IPS-15b (cell line): ENCODE results near the gene RASSF5.
"Not testable (repeated sequence)": the region's sequence is repeated elsewhere in the genome, so short reads cannot be mapped to it uniquely, and the experiment has no call there.

Experiments
- H3K27me3 ChIP-seq: one replicate; pipeline ENCODE4 v1.6.1; 2013; ENCODE audit warnings: low read length; ENCODE audit not compliant: control insufficient read depth, insufficient read depth
- H3K36me3 ChIP-seq: one replicate; pipeline ENCODE4 v1.6.1; 2013; ENCODE audit warnings: low read length; ENCODE audit not compliant: control insufficient read depth, insufficient read depth
- H3K4me1 ChIP-seq: one replicate; pipeline ENCODE4 v1.6.1; 2013; ENCODE audit warnings: mild to moderate bottlenecking, low read length; ENCODE audit not compliant: control insufficient read depth, insufficient read depth
- H3K4me3 ChIP-seq: one replicate; pipeline ENCODE4 v1.5.1; 2013; ENCODE audit warnings: low read depth, low read length
- H3K9ac ChIP-seq: one replicate; pipeline ENCODE4 v1.6.1; 2013; ENCODE audit warnings: low read depth, mild to moderate bottlenecking, low read length
- H3K9me3 ChIP-seq: one replicate; pipeline ENCODE4 v1.6.1; 2013; ENCODE audit warnings: mild to moderate bottlenecking, low read length; ENCODE audit not compliant: control insufficient read depth, insufficient read depth

RASSF5 gene

GRCh38 chr1:206477581-206478380 is 29.6 kb upstream of the RASSF5 start:
- H3K4me3 ChIP-seq, result no peak overlapping the region
- H3K4me1 ChIP-seq, result no peaks in the 10 kb centered on the region
- H3K27me3 ChIP-seq, result no peaks in the 10 kb centered on the region
- no peak overlapping the region for H3K9ac ChIP-seq
- no peaks in the 10 kb centered on the region for H3K9me3 ChIP-seq
- peaks cover 13% of the 10 kb centered on the region for H3K36me3 ChIP-seq

- no peaks in the 10 kb centered on the region for H3K9me3 ChIP-seq
- no peaks in the 10 kb centered on the region for H3K27me3 ChIP-seq
- peaks cover 13% of the 10 kb centered on the region for H3K36me3 ChIP-seq
- no peak overlapping the region for H3K4me3 ChIP-seq
- H3K9ac ChIP-seq, result no peak overlapping the region
- H3K4me1 ChIP-seq, result no peaks in the 10 kb centered on the region
These were observed 28.6 kb upstream of the RASSF5 start for GRCh38 chr1:206478746-206479145.

GRCh38 chr1:206479183-206480125 is 27.9 kb upstream of the RASSF5 start:
- H3K9me3 ChIP-seq, result no peaks in the 10 kb centered on the region
- no peak overlapping the region for H3K9ac ChIP-seq
- no peak overlapping the region for H3K4me3 ChIP-seq
- no peaks in the 10 kb centered on the region for H3K4me1 ChIP-seq
- no peaks in the 10 kb centered on the region for H3K27me3 ChIP-seq
- H3K36me3 ChIP-seq, result peaks cover 13% of the 10 kb centered on the region

GRCh38 chr1:206480211-206480610 is 27.1 kb upstream of the RASSF5 start:
- no peak overlapping the region for H3K9ac ChIP-seq
- H3K4me1 ChIP-seq, result no peaks in the 10 kb centered on the region
- H3K36me3 ChIP-seq, result peaks cover 13% of the 10 kb centered on the region
- H3K27me3 ChIP-seq, result no peaks in the 10 kb centered on the region
- no peak overlapping the region for H3K4me3 ChIP-seq
- no peaks in the 10 kb centered on the region for H3K9me3 ChIP-seq

- no peak overlapping the region for H3K4me3 ChIP-seq
- no peak overlapping the region for H3K9ac ChIP-seq
- H3K27me3 ChIP-seq, result no peaks in the 10 kb centered on the region
- H3K4me1 ChIP-seq, result no peaks in the 10 kb centered on the region
- H3K9me3 ChIP-seq, result no peaks in the 10 kb centered on the region
- peaks cover 5% of the 10 kb centered on the region for H3K36me3 ChIP-seq
These were observed 24.7 kb upstream of the RASSF5 start for GRCh38 chr1:206482611-206483010.

- H3K36me3 ChIP-seq, H3K9me3 ChIP-seq, H3K27me3 ChIP-seq, H3K9ac ChIP-seq, H3K4me1 ChIP-seq, H3K4me3 ChIP-seq: not testable (repeated sequence)
These were observed 23.5 kb upstream of the RASSF5 start for GRCh38 chr1:206483864-206484263.

GRCh38 chr1:206484901-206485300 is 22.4 kb upstream of the RASSF5 start:
- Histone ChIP-seq H3K4me3 (no peak overlapping the region), H3K36me3 (peaks cover 5% of the 10 kb centered on the region), H3K4me1 (no peaks in the 10 kb centered on the region), H3K9me3 (no peaks in the 10 kb centered on the region), H3K9ac (no peak overlapping the region), H3K27me3 (no peaks in the 10 kb centered on the region)

GRCh38 chr1:206486995-206487788 is 20.1 kb upstream of the RASSF5 start:
- H3K9me3 ChIP-seq, result no peaks in the 10 kb centered on the region
- H3K9ac ChIP-seq, result no peak overlapping the region
- no peaks in the 10 kb centered on the region for H3K4me1 ChIP-seq
- H3K36me3 ChIP-seq, result peaks cover 3% of the 10 kb centered on the region
- no peak overlapping the region for H3K4me3 ChIP-seq
- no peaks in the 10 kb centered on the region for H3K27me3 ChIP-seq

- Histone ChIP-seq H3K4me1 (no peaks in the 10 kb centered on the region), H3K36me3 (peaks cover 8% of the 10 kb centered on the region), H3K27me3 (no peaks in the 10 kb centered on the region), H3K9me3 (no peaks in the 10 kb centered on the region), H3K4me3 (no peak overlapping the region), H3K9ac (no peak overlapping the region)
These were observed 19.4 kb upstream of the RASSF5 start for GRCh38 chr1:206487970-206488369.

GRCh38 chr1:206488466-206488865 is 18.9 kb upstream of the RASSF5 start:
- Histone ChIP-seq H3K4me1 (no peaks in the 10 kb centered on the region), H3K9me3 (no peaks in the 10 kb centered on the region), H3K4me3 (no peak overlapping the region), H3K36me3 (peaks cover 11% of the 10 kb centered on the region), H3K9ac (no peak overlapping the region), H3K27me3 (no peaks in the 10 kb centered on the region)

GRCh38 chr1:206489980-206490770 is 17.2 kb upstream of the RASSF5 start:
- Histone ChIP-seq H3K4me3 (no peak overlapping the region), H3K9ac (no peak overlapping the region)

More at GRCh38 chr1:206489980-206490770, 17.2 kb upstream of the RASSF5 start:
- Histone ChIP-seq H3K36me3 (peaks cover 15% of the 10 kb centered on the region), H3K4me1 (no peaks in the 10 kb centered on the region), H3K9me3 (no peaks in the 10 kb centered on the region), H3K27me3 (no peaks in the 10 kb centered on the region)
